Endothelial cell of umbilical vein (primary cell): ENCODE data around the gene JMJD7.

Source experiments
- CTCF ChIP-seq, 2 donors: IDR thresholded peaks; 1 replicate in 1 of 2; 2 replicates in 1 of 2; pipeline ENCODE4 v1.5.1; 2011; ENCODE audit warnings: low read length in 2 of 2, mild to moderate bottlenecking in 2 of 2, moderate library complexity in 2 of 2, control low read depth in 1 of 2, inconsistent platforms in 1 of 2, low read depth in 1 of 2; ENCODE audit not compliant: insufficient read depth in 1 of 2; ENCODE audit errors: extremely low read depth in 1 of 2
- EZH2 ChIP-seq: IDR thresholded peaks from 2 replicates; pipeline ENCODE4 v1.6.1; 2012; ENCODE audit warnings: borderline replicate concordance, low read depth, mild to moderate bottlenecking, moderate library complexity, low read length, inconsistent platforms; ENCODE audit not compliant: severe bottlenecking
- MAX ChIP-seq: IDR thresholded peaks from 2 replicates; pipeline ENCODE4 v1.6.1; 2011; ENCODE audit not compliant: insufficient read depth, insufficient read length
- POLR2A ChIP-seq: IDR thresholded peaks from 2 replicates; pipeline ENCODE4 v1.6.1; 2012; ENCODE audit warnings: low read depth, mild to moderate bottlenecking, control low read depth, low read length
- POLR2AphosphoS5 ChIP-seq: IDR thresholded peaks from 2 replicates; pipeline ENCODE4 v1.6.1; 2012; ENCODE audit warnings: low read depth, mild to moderate bottlenecking, control low read depth, low read length, moderate library complexity; ENCODE audit not compliant: insufficient read depth

- no peak for TF ChIP-seq CTCF (IDR thresholded peaks at IDR 0.05; ENCODE audit: extremely low read depth in 1 of 2, insufficient read depth in 1 of 2, low read depth in 1 of 2, low read length in 2 of 2)
- TF ChIP-seq EZH2 = no peak
- no peak for TF ChIP-seq POLR2A
- no peak for TF ChIP-seq MAX
- no peak for TF ChIP-seq POLR2AphosphoS5
Measured at GRCh38 chr15:41794081-41794480, 33.8 kb upstream of the JMJD7 start.
